WTC11 (cell line): ENCODE measurements around the gene ADCY3.
"Not testable (repeated sequence)": the region's sequence is repeated elsewhere in the genome, so short reads cannot be mapped to it uniquely, and the experiment has no call there.

Experiments used
- CREM ChIP-seq: sonication (generic); formaldehyde crosslinking; IDR thresholded peaks from 2 replicates; pipeline ENCODE4 v1.8.1; 2022; ENCODE audit warnings: mild to moderate bottlenecking, missing genetic modification reagents, moderate library complexity
- ELF4 ChIP-seq: sonication (generic); formaldehyde crosslinking; IDR thresholded peaks from 2 replicates; pipeline ENCODE4 v1.8.1; 2022; ENCODE audit warnings: low read depth, mild to moderate bottlenecking, moderate library complexity, missing genetic modification reagents
- ETV6 ChIP-seq: sonication (generic); formaldehyde crosslinking; IDR thresholded peaks from 2 replicates; pipeline ENCODE4 v1.8.1; 2022; ENCODE audit warnings: mild to moderate bottlenecking, missing genetic modification reagents
- FOXP4 ChIP-seq: sonication (generic); formaldehyde crosslinking; IDR thresholded peaks from 2 replicates; pipeline ENCODE4 v1.8.0; 2022; ENCODE audit warnings: mild to moderate bottlenecking, missing genetic modification reagents
- JUN ChIP-seq: sonication (generic); formaldehyde crosslinking; IDR thresholded peaks from 2 replicates; pipeline ENCODE4 v1.8.0; 2023; ENCODE audit warnings: mild to moderate bottlenecking, missing genetic modification reagents
- NFE2L1 ChIP-seq: sonication (generic); formaldehyde crosslinking; IDR thresholded peaks from 2 replicates; pipeline ENCODE4 v1.8.1; 2023; ENCODE audit warnings: missing genetic modification reagents
- NFYB ChIP-seq: sonication (generic); formaldehyde crosslinking; conservative IDR thresholded peaks from 2 replicates; pipeline ENCODE4 v1.8.0; 2022; ENCODE audit warnings: low read depth, missing genetic modification reagents
- PRDM15 ChIP-seq: sonication (generic); formaldehyde crosslinking; IDR thresholded peaks from 2 replicates; pipeline ENCODE4 v1.8.0; 2022; ENCODE audit warnings: missing genetic modification reagents
- SMAD4 ChIP-seq: sonication (generic); formaldehyde crosslinking; IDR thresholded peaks from 2 replicates; pipeline ENCODE4 v1.8.0; 2022; ENCODE audit warnings: mild to moderate bottlenecking, missing genetic modification reagents
- SP1 ChIP-seq: sonication (generic); formaldehyde crosslinking; conservative IDR thresholded peaks from 2 replicates; pipeline ENCODE4 v1.8.1; 2022; ENCODE audit warnings: missing genetic modification reagents
- USF1 ChIP-seq: sonication (generic); formaldehyde crosslinking; IDR thresholded peaks from 2 replicates; pipeline ENCODE4 v1.8.0; 2022; ENCODE audit warnings: mild to moderate bottlenecking, missing genetic modification reagents
- TF ChIP-seq, protein P1 (sequence below): fragments of 200-600 bp; IDR thresholded peaks from 2 replicates; pipeline ENCODE4 v1.8.0; 2022; ENCODE audit warnings: antibody characterized with exemption
- TF ChIP-seq, protein P2 (sequence below): sonication (generic); formaldehyde crosslinking; IDR thresholded peaks from 2 replicates; pipeline ENCODE4 v1.8.1; 2022; ENCODE audit warnings: mild to moderate bottlenecking, missing genetic modification reagents, moderate library complexity, borderline replicate concordance
- TF ChIP-seq, protein P3 (sequence below): sonication (generic); formaldehyde crosslinking; IDR thresholded peaks from 2 replicates; pipeline ENCODE4 v1.8.1; 2022; ENCODE audit warnings: low read depth, missing genetic modification reagents, borderline replicate concordance

- TF ChIP-seq CREM (CRISPR knock-in tag); FOXP4 (CRISPR knock-in tag); SMAD4 (CRISPR knock-in tag); USF1 (CRISPR knock-in tag); ETV6; PRDM15 (CRISPR knock-in tag); NFYB; SP1 (CRISPR knock-in tag); ELF4; NFE2L1 (CRISPR knock-in tag); JUN (CRISPR knock-in tag): not testable (repeated sequence)
- TF ChIP-seq, protein P1, sequence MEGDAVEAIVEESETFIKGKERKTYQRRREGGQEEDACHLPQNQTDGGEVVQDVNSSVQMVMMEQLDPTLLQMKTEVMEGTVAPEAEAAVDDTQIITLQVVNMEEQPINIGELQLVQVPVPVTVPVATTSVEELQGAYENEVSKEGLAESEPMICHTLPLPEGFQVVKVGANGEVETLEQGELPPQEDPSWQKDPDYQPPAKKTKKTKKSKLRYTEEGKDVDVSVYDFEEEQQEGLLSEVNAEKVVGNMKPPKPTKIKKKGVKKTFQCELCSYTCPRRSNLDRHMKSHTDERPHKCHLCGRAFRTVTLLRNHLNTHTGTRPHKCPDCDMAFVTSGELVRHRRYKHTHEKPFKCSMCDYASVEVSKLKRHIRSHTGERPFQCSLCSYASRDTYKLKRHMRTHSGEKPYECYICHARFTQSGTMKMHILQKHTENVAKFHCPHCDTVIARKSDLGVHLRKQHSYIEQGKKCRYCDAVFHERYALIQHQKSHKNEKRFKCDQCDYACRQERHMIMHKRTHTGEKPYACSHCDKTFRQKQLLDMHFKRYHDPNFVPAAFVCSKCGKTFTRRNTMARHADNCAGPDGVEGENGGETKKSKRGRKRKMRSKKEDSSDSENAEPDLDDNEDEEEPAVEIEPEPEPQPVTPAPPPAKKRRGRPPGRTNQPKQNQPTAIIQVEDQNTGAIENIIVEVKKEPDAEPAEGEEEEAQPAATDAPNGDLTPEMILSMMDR, result not testable (repeated sequence)
- TF ChIP-seq, protein P2, sequence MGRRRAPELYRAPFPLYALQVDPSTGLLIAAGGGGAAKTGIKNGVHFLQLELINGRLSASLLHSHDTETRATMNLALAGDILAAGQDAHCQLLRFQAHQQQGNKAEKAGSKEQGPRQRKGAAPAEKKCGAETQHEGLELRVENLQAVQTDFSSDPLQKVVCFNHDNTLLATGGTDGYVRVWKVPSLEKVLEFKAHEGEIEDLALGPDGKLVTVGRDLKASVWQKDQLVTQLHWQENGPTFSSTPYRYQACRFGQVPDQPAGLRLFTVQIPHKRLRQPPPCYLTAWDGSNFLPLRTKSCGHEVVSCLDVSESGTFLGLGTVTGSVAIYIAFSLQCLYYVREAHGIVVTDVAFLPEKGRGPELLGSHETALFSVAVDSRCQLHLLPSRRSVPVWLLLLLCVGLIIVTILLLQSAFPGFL (CRISPR knock-in tag), result not testable (repeated sequence)
- TF ChIP-seq, protein P3, sequence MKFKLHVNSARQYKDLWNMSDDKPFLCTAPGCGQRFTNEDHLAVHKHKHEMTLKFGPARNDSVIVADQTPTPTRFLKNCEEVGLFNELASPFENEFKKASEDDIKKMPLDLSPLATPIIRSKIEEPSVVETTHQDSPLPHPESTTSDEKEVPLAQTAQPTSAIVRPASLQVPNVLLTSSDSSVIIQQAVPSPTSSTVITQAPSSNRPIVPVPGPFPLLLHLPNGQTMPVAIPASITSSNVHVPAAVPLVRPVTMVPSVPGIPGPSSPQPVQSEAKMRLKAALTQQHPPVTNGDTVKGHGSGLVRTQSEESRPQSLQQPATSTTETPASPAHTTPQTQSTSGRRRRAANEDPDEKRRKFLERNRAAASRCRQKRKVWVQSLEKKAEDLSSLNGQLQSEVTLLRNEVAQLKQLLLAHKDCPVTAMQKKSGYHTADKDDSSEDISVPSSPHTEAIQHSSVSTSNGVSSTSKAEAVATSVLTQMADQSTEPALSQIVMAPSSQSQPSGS (CRISPR knock-in tag), result not testable (repeated sequence)
Measured at GRCh38 chr2:24835411-24835810, 84.6 kb downstream of the ADCY3 start.
